K562 (cell line): ENCODE data around the gene TDO2. TPM values are rescaled to one million over a fixed set of nuclear protein-coding genes. Genes with fewer than 3 reads are reported as not detected.

ENCODE experiments used
- ATAC-seq: fragments of 200-7000 bp; cut with Tn5 transposase; 3 replicates; pipeline ENCODE4 v1.9.1; 2020; ENCODE audit warnings: moderate library complexity
- BruUV-seq: library from RNA; stranded (reverse); fragments of 400-500 nt; replicated peaks from 2 replicates; lab custom pipeline; 2021; lab: Mats Ljungman, UMichigan
- CTCF ChIA-PET: fragments of 300-600 bp; formaldehyde crosslinking; extraction: SDS; loops from one replicate; lab custom pipeline; 2021; ENCODE audit warnings: low intra/inter-chr PET ratio; lab: Yijun Ruan, JAX
- POLR2A ChIA-PET: fragments of 300-600, 350-650 bp; sonication (Branson Sonifier 250); formaldehyde crosslinking; extraction: SDS; loops from one replicate; lab custom pipeline; 2021; ENCODE audit warnings: antibody characterized with exemption, inconsistent platforms; lab: Yijun Ruan, JAX
- DNase-seq, 4 experiments: peaks; one replicate each; pipeline versions ENCODE4 v3.0.0 to v3.0.0-alpha.2; 2011 to 2018; ENCODE audit warnings: low spot score in 3 of 4, mixed read lengths in 3 of 4; ENCODE audit errors: extremely low read depth in 1 of 4
- FAIRE-seq: peaks from 2 replicates; lab custom pipeline; 2011; peaks lifted over from hg19 to GRCh38; lab: Jason Lieb, UNC
- H2AFZ ChIP-seq: 2 replicates; pipeline ENCODE4 v1.6.0; 2011; ENCODE audit warnings: low read depth, low read length, control low read depth, inconsistent platforms
- H3K27ac ChIP-seq: fragments of 200-600 bp; 3 replicates; pipeline ENCODE4 v1.8.0; 2011; ENCODE audit warnings: low read depth, mild to moderate bottlenecking, control low read depth, inconsistent platforms, low read length, moderate library complexity, mixed read lengths; ENCODE audit errors: extremely low read depth
- H3K27me3 ChIP-seq, 2 experiments: fragments of 300-600 bp in 1 of 2; 2 replicates in 1 of 2; 3 replicates in 1 of 2; pipeline versions ENCODE4 v1.6.0 to v1.8.0; 2011; ENCODE audit warnings: inconsistent platforms in 2 of 2, low read length in 2 of 2, mild to moderate bottlenecking in 1 of 2, mixed read lengths in 1 of 2, moderate library complexity in 1 of 2; ENCODE audit not compliant: control insufficient read depth in 2 of 2, insufficient read depth in 2 of 2
- H3K36me3 ChIP-seq: fragments of 300-600 bp; 3 replicates; pipeline ENCODE4 v1.8.0; 2011; ENCODE audit warnings: mild to moderate bottlenecking, low read length, inconsistent platforms; ENCODE audit not compliant: control insufficient read depth, insufficient read depth
- H3K4me1 ChIP-seq, 2 experiments: fragments of 200-600 bp in 1 of 2; replicated peaks in 1 of 2; 2 replicates in 1 of 2; 3 replicates in 1 of 2; pipeline versions ENCODE4 v1.5.1 to v1.8.0; 2011; ENCODE audit warnings: inconsistent platforms in 2 of 2, low read length in 2 of 2, mild to moderate bottlenecking in 1 of 2, mixed read lengths in 1 of 2, moderate library complexity in 1 of 2; ENCODE audit not compliant: control insufficient read depth in 2 of 2, insufficient read depth in 2 of 2
- H3K4me2 ChIP-seq: 2 replicates; pipeline ENCODE4 v1.6.1; 2011; ENCODE audit warnings: low read length, control low read depth, inconsistent platforms, mixed read lengths; ENCODE audit not compliant: insufficient read depth
- H3K4me3 ChIP-seq: fragments of 200-600 bp; sonication (generic), shearing (Covaris generic); 2 replicates; pipeline ENCODE4 v1.5.1; 2016; ENCODE audit warnings: control low read depth, inconsistent platforms
- H3K79me2 ChIP-seq: fragments of 200-600 bp; 3 replicates; pipeline ENCODE4 v1.8.0; 2011; ENCODE audit warnings: low read length, inconsistent platforms; ENCODE audit not compliant: control insufficient read depth, insufficient read depth
- H3K9ac ChIP-seq, 2 experiments: 2 replicates each; pipeline versions ENCODE4 v1.6.0 to v1.6.1; 2011; ENCODE audit warnings: low read depth in 2 of 2, low read length in 2 of 2, control low read depth in 1 of 2, inconsistent platforms in 1 of 2, mild to moderate bottlenecking in 1 of 2, mixed read lengths in 1 of 2; ENCODE audit not compliant: insufficient read depth in 1 of 2
- H3K9me1 ChIP-seq: one replicate; pipeline ENCODE4 v1.6.0; 2011; ENCODE audit warnings: inconsistent platforms, mild to moderate bottlenecking, low read length, moderate library complexity; ENCODE audit not compliant: control insufficient read depth, insufficient read depth
- H3K9me3 ChIP-seq: replicated peaks from 2 replicates; pipeline ENCODE4 v1.5.1; 2011; ENCODE audit warnings: low read depth, low read length, inconsistent platforms; ENCODE audit not compliant: control insufficient read depth, insufficient read depth
- H4K20me1 ChIP-seq: replicated peaks from 2 replicates; pipeline ENCODE4 v1.6.1; 2011; ENCODE audit warnings: low read length, inconsistent platforms, mixed read lengths; ENCODE audit not compliant: control insufficient read depth, insufficient read depth
- CREB3L1 ChIP-seq: fragments of 450-650 bp; IDR thresholded peaks from 2 replicates; pipeline ENCODE4 v1.6.1; 2014; ENCODE audit warnings: low read depth, mild to moderate bottlenecking, moderate library complexity, borderline replicate concordance
- ELK1 ChIP-seq: sonication (generic); formaldehyde crosslinking; IDR thresholded peaks from 2 replicates; pipeline ENCODE4 v1.8.1; 2022; ENCODE audit warnings: missing genetic modification reagents
- HINFP ChIP-seq: fragments of 450-650 bp; conservative IDR thresholded peaks from 2 replicates; pipeline ENCODE4 v1.6.1; 2016; ENCODE audit warnings: missing genetic modification characterization, low read depth, mild to moderate bottlenecking, control low read depth, missing compliant biosample characterization
- KDM5B ChIP-seq: fragments of 200-600 bp; sonication (generic); IDR thresholded peaks from 2 replicates; pipeline ENCODE4 v1.6.1; 2012; ENCODE audit warnings: low read depth, mild to moderate bottlenecking, moderate library complexity, low read length, control low read depth, inconsistent platforms; ENCODE audit not compliant: insufficient replicate concordance
- MCM2 ChIP-seq: fragments of 450-650 bp; IDR thresholded peaks from 2 replicates; pipeline ENCODE4 v1.6.1; 2017; ENCODE audit warnings: low read depth, mild to moderate bottlenecking
- MED1 ChIP-seq: sonication (generic); formaldehyde crosslinking; IDR thresholded peaks from 2 replicates; pipeline ENCODE4 v1.8.1; 2023; ENCODE audit warnings: missing genetic modification reagents, borderline replicate concordance
- PHB2 ChIP-seq: fragments of 450-650 bp; IDR thresholded peaks from 2 replicates; pipeline ENCODE4 v1.6.1; 2017; ENCODE audit warnings: low read depth
- SP1 ChIP-seq: sonication (generic); formaldehyde crosslinking; IDR thresholded peaks from 2 replicates; pipeline ENCODE4 v1.8.1; 2022; ENCODE audit warnings: mild to moderate bottlenecking, missing genetic modification reagents
- TFE3 ChIP-seq: fragments of 450-650 bp; formaldehyde crosslinking; IDR thresholded peaks from 2 replicates; pipeline ENCODE4 v1.4.0; 2020; ENCODE audit warnings: mild to moderate bottlenecking, mixed read lengths
- U2AF1 ChIP-seq: fragments of 200-400 bp; formaldehyde crosslinking; optimal IDR thresholded peaks from 2 replicates; pipeline ENCODE3; 2017; ENCODE audit warnings: mild to moderate bottlenecking, low read depth, low read length, moderate library complexity
- ZNF263 ChIP-seq: sonication (generic); formaldehyde crosslinking; IDR thresholded peaks from 2 replicates; pipeline ENCODE4 v1.8.0; 2022; ENCODE audit warnings: mild to moderate bottlenecking, missing genetic modification reagents, borderline replicate concordance
- ZNF444 ChIP-seq: fragments of 250-450 bp; sonication (Bioruptor Pico); IDR thresholded peaks from 2 replicates; pipeline ENCODE4 v1.4.0; 2020; ENCODE audit warnings: mild to moderate bottlenecking, moderate library complexity
- ZNF449 ChIP-seq: fragments of 250-450 bp; sonication (Bioruptor Pico); IDR thresholded peaks from 2 replicates; pipeline ENCODE4 v1.8.0; 2022; ENCODE audit warnings: moderate library complexity, mild to moderate bottlenecking, inconsistent platforms
- WGBS: fragments of 100-300 bp; shearing (Covaris generic); methylation state at CpG from one replicate; pipeline ENCODE4 v1.1.6; 2016; ENCODE audit warnings: low coverage, mixed read lengths; ENCODE audit not compliant: insufficient coverage; ENCODE audit errors: missing lambda C conversion rate; 5-methylcytosine and 5-hydroxymethylcytosine counted together
- in situ Hi-C: fragments of 300-500 bp; cut with MboI; formaldehyde crosslinking; loops from 4 replicates; pipeline ENCODE4 v1.15.0; 2018; ENCODE audit warnings: inconsistent platforms, mixed read lengths
- intact Hi-C: fragments of 100-400 bp; cut with micrococcal nuclease; formaldehyde crosslinking; loops from 2 replicates; pipeline ENCODE4 v1.14.2; 2022
- polyA plus RNA-seq, 8 experiments: library from polyadenylated mRNA; depleted of rRNA in 4 of 8; stranded (reverse) in 5 of 8; unstranded in 3 of 8; fragments of >200 nt; fragmentation: Nextera tagmentation in 2 of 8; fragmentation: Illumina TruSeq in 1 of 8; extraction: Ambion mirVana in 2 of 8; extraction: Trizol in 1 of 8; gene quantifications; 2 replicates each; pipeline versions ENCODE4 v1.2.1 to v1.2.3, GENCODE V29; 2011 to 2014; ENCODE audit warnings: inconsistent platforms in 1 of 8, missing spikeins in 1 of 8
- total RNA-seq, 7 experiments: library from RNA; depleted of rRNA in 6 of 7; stranded (reverse); fragments of >200 nt in 6 of 7; fragmentation: Illumina TruSeq in 2 of 7; extraction: Trizol in 2 of 7; gene quantifications; 2 replicates each; pipeline versions ENCODE4 v1.2.1 to v1.2.3, GENCODE V29; 2011 to 2021; ENCODE audit warnings: low replicate concordance in 1 of 7

Gene TDO2
- total and polyA plus RNA-seq, 9 of the 15 experiments (the other 6 are each of a cell fraction or from before 2014, with no cell fraction given), result 0.09 to 0.65 (median 0.22) TPM; not detected in 2

GRCh38 chr4:155887045-155887444 lies 16.5 kb upstream of the TDO2 start:
- FAIRE-seq, result no peak
- TF ChIP-seq MCM2, result no peak
- no peak for TF ChIP-seq U2AF1
- no peak for TF ChIP-seq ZNF449 (CRISPR knock-in tag)
- TF ChIP-seq ZNF444 (CRISPR knock-in tag), result no peak
- no peak for TF ChIP-seq PHB2
- TF ChIP-seq KDM5B, result no peak
- no peak for TF ChIP-seq CREB3L1
- no peak for TF ChIP-seq ZNF263 (CRISPR knock-in tag)
- no peak for TF ChIP-seq ELK1 (CRISPR knock-in tag)
- TF ChIP-seq SP1 (CRISPR knock-in tag), result no peak
- no peak for TF ChIP-seq MED1 (CRISPR knock-in tag)
- no peak for TF ChIP-seq HINFP (tag)
- TF ChIP-seq TFE3 (CRISPR knock-in tag), result no peak
- Histone ChIP-seq H3K9me3 (no peaks in the 10 kb centered on the region), H3K9me1 (no peaks in the 10 kb centered on the region), H3K4me2 (no peak overlapping the region), H3K79me2 (no peaks in the 10 kb centered on the region), H3K4me1 (no peaks in the 10 kb centered on the region), H2AFZ (no peak overlapping the region), H3K4me3 (no peak overlapping the region), H3K36me3 (no peaks in the 10 kb centered on the region), H3K27ac (no peak overlapping the region), H4K20me1 (no peaks in the 10 kb centered on the region), H3K9ac (no peak overlapping the region), H3K27me3 (no peaks in the 10 kb centered on the region)
- ChIA-PET CTCF (no interaction called here), POLR2A (no interaction called here)
- WGBS, result 0% methylated on average over 1 of the region's 1 CpG
- BruUV-seq, result no TSS peak
- DNase-seq, result no peak
- intact Hi-C loops, result no loop called here
- in situ Hi-C loops, result no loop called here
- ATAC-seq, result no peak
